ENCODE measurements around the gene PTPA. TPM values are rescaled to one million over a fixed set of nuclear protein-coding genes. Genes with fewer than 3 reads are reported as not detected.

The PTPA gene
- total and polyA plus RNA-seq, 2 donors (not counting 3 experiments of a cell fraction or from before 2014, with no cell fraction given): 97.7 to 121 TPM

DNA sequence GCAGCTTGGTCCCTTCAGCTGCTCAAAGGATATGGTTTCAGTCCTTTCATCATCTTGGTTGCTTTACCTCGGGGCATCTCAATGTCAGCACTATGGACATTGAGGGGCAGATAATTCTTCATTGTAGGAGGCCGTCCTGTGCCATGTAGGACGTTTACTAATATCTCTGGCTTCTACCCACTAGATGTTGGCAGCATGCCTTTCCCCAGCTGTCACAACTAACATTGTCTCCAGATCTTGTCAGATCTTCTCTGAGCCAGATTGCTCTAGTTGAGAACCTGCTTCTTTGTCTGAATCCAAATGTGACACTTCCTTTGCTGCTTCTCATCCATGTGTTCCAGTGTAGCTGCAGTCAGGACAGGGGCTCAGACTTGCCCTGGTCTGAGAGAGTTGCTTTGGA, 10.3 kb downstream of the PTPA start:
- POLR2A ChIA-PET: no interaction called here
- FAIRE-seq: no peak
- H3K27ac ChIP-seq (ENCODE audit: insufficient read depth, low read depth, low read length): no peak overlapping the region

More for the DNA sequence above, 10.3 kb downstream of the PTPA start:
- H3K4me1 ChIP-seq (ENCODE audit: control insufficient read depth, extremely low read depth, insufficient read depth, low read length): peaks cover 3% of the 10 kb centered on the region
- TF ChIP-seq EZH2 (IDR thresholded peaks at IDR 0.05; ENCODE audit: borderline replicate concordance, low read depth, low read length, severe bottlenecking) (no peak), MYC (IDR thresholded peaks at IDR 0.05; ENCODE audit: low read depth, low read length) (no peak), POLR2AphosphoS5 (IDR thresholded peaks at IDR 0.05; ENCODE audit: insufficient read depth, low read depth, low read length) (no peak), FOS (IDR thresholded peaks at IDR 0.05; ENCODE audit: borderline replicate concordance, insufficient read depth, low read length) (no peak), JUN (IDR thresholded peaks at IDR 0.05; ENCODE audit: borderline replicate concordance, insufficient read depth, insufficient read length, low read depth) (no peak), POLR2A (IDR thresholded peaks at IDR 0.05; ENCODE audit: low read depth, low read length) (no peak), GATA2 (IDR thresholded peaks at IDR 0.05; ENCODE audit: insufficient read depth, insufficient read length, low read depth, low read length) (no peak)
- TF ChIP-seq, protein P1, sequence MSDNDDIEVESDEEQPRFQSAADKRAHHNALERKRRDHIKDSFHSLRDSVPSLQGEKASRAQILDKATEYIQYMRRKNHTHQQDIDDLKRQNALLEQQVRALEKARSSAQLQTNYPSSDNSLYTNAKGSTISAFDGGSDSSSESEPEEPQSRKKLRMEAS (IDR thresholded peaks at IDR 0.05; ENCODE audit: insufficient read depth, insufficient read length): no peak
- TF ChIP-seq, protein P2, sequence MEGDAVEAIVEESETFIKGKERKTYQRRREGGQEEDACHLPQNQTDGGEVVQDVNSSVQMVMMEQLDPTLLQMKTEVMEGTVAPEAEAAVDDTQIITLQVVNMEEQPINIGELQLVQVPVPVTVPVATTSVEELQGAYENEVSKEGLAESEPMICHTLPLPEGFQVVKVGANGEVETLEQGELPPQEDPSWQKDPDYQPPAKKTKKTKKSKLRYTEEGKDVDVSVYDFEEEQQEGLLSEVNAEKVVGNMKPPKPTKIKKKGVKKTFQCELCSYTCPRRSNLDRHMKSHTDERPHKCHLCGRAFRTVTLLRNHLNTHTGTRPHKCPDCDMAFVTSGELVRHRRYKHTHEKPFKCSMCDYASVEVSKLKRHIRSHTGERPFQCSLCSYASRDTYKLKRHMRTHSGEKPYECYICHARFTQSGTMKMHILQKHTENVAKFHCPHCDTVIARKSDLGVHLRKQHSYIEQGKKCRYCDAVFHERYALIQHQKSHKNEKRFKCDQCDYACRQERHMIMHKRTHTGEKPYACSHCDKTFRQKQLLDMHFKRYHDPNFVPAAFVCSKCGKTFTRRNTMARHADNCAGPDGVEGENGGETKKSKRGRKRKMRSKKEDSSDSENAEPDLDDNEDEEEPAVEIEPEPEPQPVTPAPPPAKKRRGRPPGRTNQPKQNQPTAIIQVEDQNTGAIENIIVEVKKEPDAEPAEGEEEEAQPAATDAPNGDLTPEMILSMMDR (IDR thresholded peaks at IDR 0.05; ENCODE audit: extremely low read depth in 1 of 2, insufficient read depth in 1 of 2, low read depth in 1 of 2, low read length in 2 of 2): no peak
- no peaks in the 10 kb centered on the region for H3K27me3 ChIP-seq (ENCODE audit: control insufficient read depth in 2 of 2, insufficient read depth in 2 of 2, low read length in 2 of 2)
- intact Hi-C loops (cut with micrococcal nuclease) (no loop called here), dilution Hi-C loops (cut with MboI; ENCODE audit: extremely low pct_ligation_motif_present, low sequenced_read_pairs) (no loop called here)
- peaks cover 15% of the 10 kb centered on the region for H3K79me2 ChIP-seq (ENCODE audit: control insufficient read depth, insufficient read depth, low read length)
- CTCF ChIA-PET: interaction anchor here (2.2 to 3.3 kb wide), 2 partner anchors 10 to 17 kb away, joined by 6 to 10 read pairs; no protein-coding TSS in a partner anchor
- H3K9ac ChIP-seq (replicated peaks; ENCODE audit: extremely low read depth, insufficient read depth, low read length): no peak overlapping the region
- no peaks in the 10 kb centered on the region for H3K9me1 ChIP-seq (replicated peaks; ENCODE audit: control insufficient read depth, extremely low read depth, insufficient read depth, low read length)
- H3K36me3 ChIP-seq (ENCODE audit: control insufficient read depth in 2 of 2, extremely low read depth in 1 of 2, insufficient read depth in 2 of 2, low read length in 2 of 2): peaks cover 2 to 26% of the 10 kb centered on the region in 2 experiments
- no TSS peak for BruUV-seq (replicated peaks)
- no peak overlapping the region for H2AFZ ChIP-seq (ENCODE audit: low read depth, low read length)
- H3K9me3 ChIP-seq (replicated peaks; ENCODE audit: control insufficient read depth, insufficient read depth, low read length): no peaks in the 10 kb centered on the region
- no peak overlapping the region for H3K4me3 ChIP-seq (replicated peaks in 1 of 3; ENCODE audit: insufficient read depth in 1 of 3, low read depth in 1 of 3, low read length in 3 of 3)
- no peak for DNase-seq (ENCODE audit: low read depth, low spot score)
- no peak overlapping the region for H3K4me2 ChIP-seq (ENCODE audit: insufficient read depth, low read length)
- no peaks in the 10 kb centered on the region for H4K20me1 ChIP-seq (replicated peaks; ENCODE audit: control insufficient read depth, extremely low read depth, insufficient read depth, low read length)

Measured in endothelial cell of umbilical vein (primary cell).